PC-3 (cell line): ENCODE results near the gene LRRC8B. TPM values are rescaled to one million over a fixed set of nuclear protein-coding genes. Genes with fewer than 3 reads are reported as not detected.

ENCODE experiments used
- ATAC-seq: fragments of 200-7000 bp; cut with Tn5 transposase; 2 replicates; pipeline ENCODE4 v1.9.1; 2020; ENCODE audit warnings: mild to moderate bottlenecking, moderate library complexity
- BruUV-seq: library from RNA; stranded (reverse); fragments of 400-500 nt; replicated peaks from 2 replicates; lab custom pipeline; 2021; lab: Mats Ljungman, UMichigan
- CTCF ChIA-PET: fragments of 300-600 bp; sonication (Branson Sonifier 250); formaldehyde crosslinking; loops from one replicate; lab custom pipeline; 2022; ENCODE audit warnings: antibody characterized with exemption; lab: Charles Lee
- POLR2A ChIA-PET: fragments of 300-600 bp; sonication (Branson Sonifier 250); formaldehyde crosslinking; loops from one replicate; lab custom pipeline; 2022; ENCODE audit warnings: antibody characterized with exemption; ENCODE audit not compliant: unreplicated experiment; lab: Charles Lee
- DNase-seq: peaks from one replicate; pipeline ENCODE4 v3.0.0-alpha.2; 2015
- H2AFZ ChIP-seq: fragments of 300-600 bp; sonication (generic); 2 replicates; pipeline ENCODE4 v1.6.0; 2016; ENCODE audit warnings: antibody characterized with exemption, low read length
- H3F3A ChIP-seq: fragments of 300-600 bp; sonication (generic); one replicate; pipeline ENCODE4 v1.6.0; 2017; ENCODE audit warnings: antibody characterized with exemption, low read length, control low read depth, mild to moderate bottlenecking; ENCODE audit not compliant: unreplicated experiment
- H3K27ac ChIP-seq: fragments of 300-600 bp; sonication (generic); 2 replicates; pipeline ENCODE4 v1.5.1; 2016; ENCODE audit warnings: mild to moderate bottlenecking, low read length
- H3K27me3 ChIP-seq: fragments of 300-600 bp; sonication (generic); 2 replicates; pipeline ENCODE4 v1.6.1; 2016; ENCODE audit warnings: low read length, mixed read lengths
- H3K36me3 ChIP-seq: fragments of 300-600 bp; sonication (generic); 2 replicates; pipeline ENCODE4 v1.6.1; 2016; ENCODE audit warnings: low read depth, mixed run types, low read length, mixed read lengths
- H3K4me1 ChIP-seq: fragments of 300-600 bp; sonication (generic); 2 replicates; pipeline ENCODE4 v1.5.1; 2016; ENCODE audit warnings: low read length; ENCODE audit not compliant: insufficient read depth
- H3K4me2 ChIP-seq: fragments of 300-600 bp; sonication (generic); 2 replicates; pipeline ENCODE4 v1.6.0; 2016; ENCODE audit warnings: low read length
- H3K4me3 ChIP-seq: fragments of 300-600 bp; sonication (generic); 2 replicates; pipeline ENCODE4 v1.5.1; 2016; ENCODE audit warnings: mild to moderate bottlenecking, low read length, mixed read lengths
- H3K79me2 ChIP-seq: fragments of 300-600 bp; sonication (generic); 2 replicates; pipeline ENCODE4 v1.6.1; 2017; ENCODE audit warnings: low read length, mixed read lengths
- H3K9ac ChIP-seq: fragments of 300-600 bp; sonication (generic); 2 replicates; pipeline ENCODE4 v1.6.0; 2016; ENCODE audit warnings: mild to moderate bottlenecking, low read length
- H3K9me2 ChIP-seq: fragments of 300-600 bp; sonication (generic); replicated peaks from 2 replicates; pipeline ENCODE4 v1.6.1; 2016; ENCODE audit warnings: mixed run types, low read length, mixed read lengths
- H3K9me3 ChIP-seq: fragments of 300-600 bp; sonication (generic); 2 replicates; pipeline ENCODE4 v1.6.1; 2016; ENCODE audit warnings: low read length, mixed read lengths
- H4K20me1 ChIP-seq: fragments of 300-600 bp; sonication (generic); 2 replicates; pipeline ENCODE4 v1.6.1; 2016; ENCODE audit warnings: low read length, mixed read lengths
- EZH2 ChIP-seq: fragments of 300-600 bp; sonication (generic); IDR thresholded peaks from one replicate; pipeline ENCODE4 v1.6.1; 2017; ENCODE audit warnings: antibody characterized with exemption, mild to moderate bottlenecking, low read length; ENCODE audit not compliant: unreplicated experiment
- EZH2phosphoT487 ChIP-seq: fragments of 300-600 bp; sonication (generic); IDR thresholded peaks from 2 replicates; pipeline ENCODE4 v1.6.1; 2018; ENCODE audit warnings: mild to moderate bottlenecking, antibody characterized with exemption, low read length, borderline replicate concordance
- intact Hi-C: fragments of 100-400 bp; cut with micrococcal nuclease; formaldehyde crosslinking; loops from 2 replicates; pipeline ENCODE4 v1.9.0; 2023
- total RNA-seq: library from RNA; depleted of rRNA; stranded (reverse); fragments of >200 nt; gene quantifications from 2 replicates; pipeline ENCODE4 v1.2.3, GENCODE V29; 2014
- TF ChIP-seq, protein P1 (sequence below): fragments of 300-600 bp; sonication (generic); conservative IDR thresholded peaks from 2 replicates; pipeline ENCODE4 v1.5.1; 2017; ENCODE audit warnings: antibody characterized with exemption, low read depth, mild to moderate bottlenecking, low read length

The LRRC8B gene
- total RNA-seq, 1 experiment from 2014 or later = 8.4 TPM

DNA sequence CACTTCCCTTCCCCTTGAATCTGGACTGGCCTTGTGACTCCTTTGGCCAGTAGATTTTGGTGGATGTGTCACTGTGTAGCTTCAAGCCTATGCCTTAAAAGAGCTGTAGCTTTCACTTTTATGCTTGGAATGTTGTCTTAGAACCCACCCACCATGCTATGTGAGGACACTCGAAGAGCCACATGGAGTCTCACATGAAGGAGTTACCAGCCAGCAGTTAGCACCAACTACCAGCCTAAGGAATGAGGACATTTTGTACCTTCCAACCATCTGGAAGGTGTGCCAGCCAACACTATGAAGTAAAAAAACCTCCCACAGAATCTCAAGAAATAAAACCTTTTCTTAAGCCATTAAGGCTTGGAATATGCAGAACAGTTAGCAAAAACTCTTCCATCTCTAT, 50.6 kb downstream of the LRRC8B start:
- ATAC-seq (no peak), DNase-seq (no peak)
- H3K9me2 ChIP-seq = no peaks in the 10 kb centered on the region
- CTCF ChIA-PET = no interaction called here
- no peaks in the 10 kb centered on the region for H3K4me1 ChIP-seq
- intact Hi-C loops = no loop called here
- H2AFZ ChIP-seq = no peak overlapping the region
- POLR2A ChIA-PET = no interaction called here
- no peaks in the 10 kb centered on the region for H3K9me3 ChIP-seq
- peaks cover 10% of the 10 kb centered on the region for H3K36me3 ChIP-seq
- no peak overlapping the region for H3K27ac ChIP-seq
- no peak overlapping the region for H3K4me2 ChIP-seq
- no peaks in the 10 kb centered on the region for H4K20me1 ChIP-seq
- TF ChIP-seq EZH2phosphoT487 = no peak
- TF ChIP-seq, protein P1, sequence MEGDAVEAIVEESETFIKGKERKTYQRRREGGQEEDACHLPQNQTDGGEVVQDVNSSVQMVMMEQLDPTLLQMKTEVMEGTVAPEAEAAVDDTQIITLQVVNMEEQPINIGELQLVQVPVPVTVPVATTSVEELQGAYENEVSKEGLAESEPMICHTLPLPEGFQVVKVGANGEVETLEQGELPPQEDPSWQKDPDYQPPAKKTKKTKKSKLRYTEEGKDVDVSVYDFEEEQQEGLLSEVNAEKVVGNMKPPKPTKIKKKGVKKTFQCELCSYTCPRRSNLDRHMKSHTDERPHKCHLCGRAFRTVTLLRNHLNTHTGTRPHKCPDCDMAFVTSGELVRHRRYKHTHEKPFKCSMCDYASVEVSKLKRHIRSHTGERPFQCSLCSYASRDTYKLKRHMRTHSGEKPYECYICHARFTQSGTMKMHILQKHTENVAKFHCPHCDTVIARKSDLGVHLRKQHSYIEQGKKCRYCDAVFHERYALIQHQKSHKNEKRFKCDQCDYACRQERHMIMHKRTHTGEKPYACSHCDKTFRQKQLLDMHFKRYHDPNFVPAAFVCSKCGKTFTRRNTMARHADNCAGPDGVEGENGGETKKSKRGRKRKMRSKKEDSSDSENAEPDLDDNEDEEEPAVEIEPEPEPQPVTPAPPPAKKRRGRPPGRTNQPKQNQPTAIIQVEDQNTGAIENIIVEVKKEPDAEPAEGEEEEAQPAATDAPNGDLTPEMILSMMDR = no peak
- no peak for TF ChIP-seq EZH2
- no peaks in the 10 kb centered on the region for H3K27me3 ChIP-seq
- H3K4me3 ChIP-seq = no peak overlapping the region
- BruUV-seq = no TSS peak
- H3F3A ChIP-seq = no peaks in the 10 kb centered on the region
- H3K79me2 ChIP-seq = no peaks in the 10 kb centered on the region
- no peak overlapping the region for H3K9ac ChIP-seq

DNA sequence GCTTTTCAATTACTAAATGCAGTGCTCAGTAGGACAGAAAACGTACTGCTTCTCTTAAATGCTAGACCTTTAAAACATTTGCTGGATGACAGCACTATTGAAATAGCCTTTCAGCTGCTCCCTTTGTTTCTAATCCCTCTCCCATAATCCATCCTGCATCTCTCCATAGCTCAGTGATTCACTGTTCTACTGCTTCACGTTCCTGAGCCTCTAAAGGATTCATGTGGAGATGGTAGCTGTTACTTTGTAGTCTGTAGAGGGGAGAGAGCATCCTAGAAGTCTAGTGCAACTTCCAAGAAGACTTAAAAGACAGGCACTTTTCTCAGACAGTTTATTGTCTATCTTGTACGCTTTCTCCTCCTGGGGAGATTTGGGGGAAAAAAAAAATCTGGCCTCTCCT, 51.4 kb downstream of the LRRC8B start:
- Histone ChIP-seq H3K4me1 (no peaks in the 10 kb centered on the region), H3K4me3 (no peak overlapping the region), H3K27me3 (no peaks in the 10 kb centered on the region), H3K4me2 (no peak overlapping the region), H4K20me1 (no peaks in the 10 kb centered on the region), H3K27ac (no peak overlapping the region), H3F3A (no peaks in the 10 kb centered on the region), H3K79me2 (no peaks in the 10 kb centered on the region), H3K9ac (no peak overlapping the region), H3K9me3 (no peaks in the 10 kb centered on the region), H2AFZ (no peak overlapping the region), H3K36me3 (peaks cover 13% of the 10 kb centered on the region), H3K9me2 (no peaks in the 10 kb centered on the region)
- DNase-seq (no peak), ATAC-seq (no peak)
- POLR2A ChIA-PET = no interaction called here
- no TSS peak for BruUV-seq
- TF ChIP-seq EZH2 (no peak), EZH2phosphoT487 (no peak)
- TF ChIP-seq, protein P1 = no peak
- CTCF ChIA-PET = no interaction called here
- intact Hi-C loops = no loop called here

DNA sequence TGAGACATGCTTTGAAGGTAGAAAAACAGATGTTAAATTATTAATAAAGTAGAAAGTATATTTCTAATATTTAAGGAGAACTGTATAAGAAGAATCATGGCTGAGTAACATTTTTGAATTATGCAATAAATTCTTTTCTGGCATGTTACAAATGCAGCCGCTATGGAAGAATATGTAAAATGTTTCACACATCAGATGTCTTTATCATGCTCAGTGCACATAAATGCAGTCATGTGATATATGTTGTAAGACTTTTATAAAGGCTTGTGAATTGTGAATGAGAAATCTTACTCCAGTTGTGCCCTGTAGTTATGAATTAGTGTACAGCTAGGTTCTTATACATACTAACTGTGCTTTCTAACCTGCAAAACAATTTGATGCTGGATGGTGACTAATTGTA, 53.5 kb downstream of the LRRC8B start:
- BruUV-seq = no TSS peak
- Histone ChIP-seq H3K4me1 (no peaks in the 10 kb centered on the region), H3K79me2 (no peaks in the 10 kb centered on the region), H3K27me3 (no peaks in the 10 kb centered on the region), H2AFZ (no peak overlapping the region), H3F3A (no peaks in the 10 kb centered on the region), H3K9ac (no peak overlapping the region), H3K27ac (no peak overlapping the region), H3K4me2 (no peak overlapping the region), H3K9me2 (no peaks in the 10 kb centered on the region), H3K9me3 (no peaks in the 10 kb centered on the region), H3K4me3 (no peak overlapping the region), H4K20me1 (no peaks in the 10 kb centered on the region), H3K36me3 (peaks cover 16% of the 10 kb centered on the region)
- POLR2A ChIA-PET = no interaction called here
- no peak for TF ChIP-seq EZH2
- TF ChIP-seq, protein P1 = no peak
- no peak for TF ChIP-seq EZH2phosphoT487
- ATAC-seq = no peak
- CTCF ChIA-PET = no interaction called here
- DNase-seq = no peak
- intact Hi-C loops = no loop called here
